HG03039 (cell line): ENCODE data around the gene OR2J3.
"Not testable (repeated sequence)": the region's sequence is repeated elsewhere in the genome, so short reads cannot be mapped to it uniquely, and the experiment has no call there.

ENCODE experiments used
- ATAC-seq: cut with Tn5 transposase; IDR thresholded peaks from one replicate; pipeline ENCODE4 v1.9.1; 2021; ENCODE audit warnings: mild to moderate bottlenecking, moderate library complexity; ENCODE audit not compliant: unreplicated experiment

Gene OR2J3

DNA sequence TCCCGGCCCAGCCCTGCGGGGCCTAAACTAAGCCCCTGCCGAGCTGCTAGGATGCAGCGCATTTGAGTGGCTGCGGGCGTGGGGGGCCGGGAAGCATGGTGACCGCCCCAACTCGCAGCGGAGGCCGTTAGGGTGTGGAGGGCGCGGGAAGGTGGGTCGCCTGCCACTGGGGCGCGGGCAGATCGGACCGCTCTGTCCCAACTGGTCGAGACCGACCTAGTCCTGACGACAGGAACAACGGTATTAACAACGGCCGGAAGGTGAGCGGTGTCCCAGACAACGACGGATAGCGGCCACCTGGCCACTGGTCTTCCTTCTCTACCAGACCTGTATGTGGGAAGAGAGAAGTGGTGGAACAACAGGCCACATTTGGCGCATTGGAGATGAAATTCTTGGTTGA is 52.1 kb downstream of the OR2J3 start:
- ATAC-seq: not testable (repeated sequence)
